Activated gamma-delta T cell treated with Interleukin-2 at 50 U/mL for 16 hours (primary cell): ENCODE measurements around the gene ZSCAN25.
"Not testable (repeated sequence)": the region's sequence is repeated elsewhere in the genome, so short reads cannot be mapped to it uniquely, and the experiment has no call there.

ENCODE experiments used
- DNase-seq: peaks from one replicate; pipeline ENCODE4 v3.0.0-alpha.2; 2020

The ZSCAN25 gene

DNA sequence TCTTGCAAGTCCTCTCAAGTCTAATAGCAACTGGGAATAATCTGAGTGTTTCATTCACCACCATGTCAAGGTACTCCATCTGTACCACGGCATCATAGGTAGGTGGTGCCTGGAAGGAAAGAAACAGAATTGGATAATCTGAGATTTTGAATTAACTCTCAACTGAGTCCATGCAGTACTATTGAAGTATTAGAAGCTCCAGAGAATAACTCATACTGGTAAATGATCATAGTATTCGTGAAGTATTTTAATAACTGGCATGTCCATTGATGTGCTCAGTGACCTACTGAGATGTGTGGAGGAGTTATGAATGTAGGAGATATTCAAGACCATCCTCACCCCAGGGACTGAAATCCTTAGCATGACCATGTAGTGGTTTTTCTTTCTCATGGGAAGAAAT, 35.9 kb downstream of the ZSCAN25 start:
- DNase-seq, result no peak

DNA sequence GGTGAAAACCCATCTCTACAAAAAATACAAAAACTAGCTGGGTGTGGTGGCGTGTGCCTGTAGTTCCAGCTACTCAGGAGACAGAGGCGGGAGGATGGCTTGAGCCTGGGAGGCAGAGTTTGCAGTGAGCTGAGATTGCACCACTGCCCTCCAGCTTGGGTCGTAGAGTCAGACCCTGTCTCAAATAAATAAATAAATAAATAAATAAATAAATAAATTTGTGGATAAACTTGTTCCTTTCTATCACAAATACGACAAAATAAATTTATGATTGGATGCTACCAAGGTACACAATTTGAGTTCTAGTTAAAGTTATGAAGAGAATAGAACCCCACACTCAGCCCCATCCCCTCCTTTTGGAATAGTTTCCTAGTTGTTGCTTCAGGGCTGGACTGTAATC, 36.5 kb downstream of the ZSCAN25 start:
- DNase-seq, result not testable (repeated sequence)

DNA sequence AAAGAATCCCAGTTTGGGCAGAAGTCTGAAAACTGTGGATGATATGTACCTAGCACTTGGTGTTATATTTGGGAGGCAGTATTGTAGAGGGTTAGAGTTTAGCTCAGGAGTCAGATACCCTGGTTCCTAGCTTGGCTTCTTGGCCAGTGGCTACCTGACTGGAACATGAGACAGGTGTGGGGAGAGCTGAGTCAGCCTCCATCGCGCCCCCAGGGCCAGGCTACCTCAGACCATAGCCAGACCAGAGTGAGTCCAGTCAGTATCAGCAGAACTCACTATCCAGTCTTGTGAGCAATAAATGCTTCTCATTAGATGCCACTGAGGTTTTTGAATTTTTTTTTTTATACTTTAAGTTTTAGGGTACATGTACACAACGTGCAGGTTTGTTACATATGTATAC, 37.0 kb downstream of the ZSCAN25 start:
- DNase-seq, result no peak

DNA sequence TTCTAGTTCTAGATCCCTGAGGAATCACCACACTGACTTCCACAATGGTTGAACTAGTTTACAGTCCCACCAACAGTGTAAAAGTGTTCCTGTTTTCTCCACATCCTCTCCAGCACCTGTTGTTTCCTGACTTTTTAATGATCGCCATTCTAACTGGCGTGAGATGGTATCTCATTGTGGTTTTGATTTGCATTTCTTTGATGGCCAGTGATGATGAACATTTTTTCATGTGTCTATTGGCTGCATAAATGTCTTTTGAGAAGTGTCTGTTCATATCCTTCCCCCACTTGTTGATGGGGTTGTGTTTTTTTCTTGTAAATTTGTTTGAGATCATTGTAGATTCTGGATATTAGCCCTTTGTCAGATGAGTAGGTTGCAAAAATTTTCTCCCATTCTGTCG, 37.9 kb downstream of the ZSCAN25 start:
- DNase-seq, result not testable (repeated sequence)

DNA sequence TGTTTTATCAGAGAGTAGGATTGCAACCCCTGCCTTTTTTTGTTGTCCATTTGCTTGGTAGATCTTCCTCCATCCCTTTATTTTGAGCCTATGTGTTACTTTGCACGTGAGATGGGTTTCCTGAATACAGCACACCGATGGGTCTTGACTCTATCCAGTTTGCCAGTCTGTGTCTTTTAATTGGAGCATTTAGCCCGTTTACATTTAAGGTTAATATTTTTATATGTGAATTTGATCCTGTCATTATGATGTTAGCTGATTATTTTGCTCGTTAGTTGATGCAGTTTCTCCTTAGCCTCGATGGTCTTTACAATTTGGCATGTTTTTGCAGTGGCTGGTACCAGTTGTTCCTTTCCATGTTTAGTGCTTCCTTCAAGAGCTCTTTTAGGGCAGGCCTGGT, 41.1 kb downstream of the ZSCAN25 start:
- not testable (repeated sequence) for DNase-seq

GRCh38 chr7:99665312-99666012, 48.7 kb downstream of the ZSCAN25 start:
- DNase-seq, result no peak

GRCh38 chr7:99666013-99666395, 49.3 kb downstream of the ZSCAN25 start:
- no peak for DNase-seq

GRCh38 chr7:99667179-99667578, 50.4 kb downstream of the ZSCAN25 start:
- DNase-seq, result no peak

- DNase-seq, result no peak
Measured at GRCh38 chr7:99668541-99668940, 51.8 kb downstream of the ZSCAN25 start.

DNA sequence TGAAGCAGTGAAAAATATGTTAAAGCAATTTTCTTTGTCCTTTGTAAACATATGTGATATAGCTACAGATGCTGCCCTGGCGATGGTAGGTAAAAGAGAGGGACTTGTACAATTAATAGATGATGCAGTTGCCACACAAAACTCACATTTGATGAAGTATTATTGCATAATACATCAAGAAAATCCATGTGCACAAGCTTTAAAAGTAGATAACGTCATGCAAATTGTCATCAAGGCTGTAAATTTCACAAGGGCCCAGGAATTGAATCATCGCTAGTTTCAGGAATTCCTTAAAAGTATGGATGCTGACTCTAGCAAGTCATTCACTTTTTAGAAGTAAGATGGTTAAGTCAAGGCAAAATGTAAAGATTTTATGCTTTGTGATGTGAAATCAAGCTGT, 53.0 kb downstream of the ZSCAN25 start:
- no peak for DNase-seq

DNA sequence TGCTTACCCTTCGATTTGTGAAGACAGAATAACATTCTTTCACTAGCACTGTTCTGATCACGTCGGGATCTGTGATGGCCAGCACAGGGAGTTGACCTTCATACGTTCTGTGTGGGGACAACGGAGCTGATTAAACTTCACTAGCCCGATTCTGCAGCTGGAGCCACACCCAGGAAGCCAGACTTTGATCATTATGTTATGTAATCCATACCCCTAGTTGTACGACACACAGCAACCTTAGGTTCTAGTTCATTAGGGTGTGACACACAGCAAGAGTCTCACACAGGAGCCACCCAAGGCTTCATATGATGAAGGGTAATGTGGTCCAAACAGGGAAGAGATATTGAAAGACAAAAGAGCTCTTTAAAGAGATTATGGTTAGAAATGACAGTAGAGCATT, 55.8 kb downstream of the ZSCAN25 start:
- no peak for DNase-seq

GRCh38 chr7:99674995-99675742, 58.4 kb downstream of the ZSCAN25 start:
- DNase-seq, result no peak

- DNase-seq, result no peak
Measured at GRCh38 chr7:99677013-99677647, 60.4 kb downstream of the ZSCAN25 start.

DNA sequence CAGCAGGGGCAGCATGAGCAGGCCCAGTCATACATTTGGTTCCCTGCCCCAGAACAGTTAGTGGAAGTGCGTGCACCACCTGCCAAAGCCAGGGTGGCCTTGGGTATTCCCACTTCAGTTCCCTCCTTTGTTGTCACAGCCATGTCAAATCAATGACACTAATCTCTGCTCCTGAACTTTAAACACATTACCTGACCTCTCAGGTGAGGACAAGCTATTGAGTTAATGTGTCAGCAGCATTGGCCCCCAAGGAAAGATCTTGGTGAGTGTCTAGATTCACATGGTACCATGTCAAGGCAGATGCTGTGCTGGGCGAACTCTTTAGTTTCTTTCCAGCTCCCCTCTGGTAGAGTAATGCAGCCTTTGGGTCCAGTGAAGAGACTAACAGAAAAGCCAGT, 60.9 kb downstream of the ZSCAN25 start:
- no peak for DNase-seq

- no peak for DNase-seq
Measured at GRCh38 chr7:99679032-99679399, 62.3 kb downstream of the ZSCAN25 start.

GRCh38 chr7:99679400-99680191, 62.9 kb downstream of the ZSCAN25 start, which contains the start of gene CYP3A5:
Gene CYP3A5, minus strand, starts transcription at chr7:99679996. Its CDS starts 100 bp downstream, at chr7:99679896.
- no peak for DNase-seq
